SK-N-SH (cell line): ENCODE measurements around the gene ZNF514. TPM values are rescaled to one million over a fixed set of nuclear protein-coding genes. Genes with fewer than 3 reads are reported as not detected.

Source experiments
- CTCF ChIA-PET: fragments of 300-600, 350-600 bp; formaldehyde crosslinking; extraction: SDS; loops from one replicate; lab custom pipeline; 2021; lab: Yijun Ruan, JAX
- POLR2A ChIA-PET: fragments of 350-600 bp; sonication (Branson Sonifier 250); formaldehyde crosslinking; extraction: SDS; loops from one replicate; lab custom pipeline; 2020; ENCODE audit warnings: antibody characterized with exemption, inconsistent platforms; lab: Yijun Ruan, JAX
- DNase-seq: peaks from one replicate; pipeline ENCODE4 v3.0.0; 2012
- H2AFZ ChIP-seq: fragments of 200-600 bp; sonication (generic); 2 replicates; pipeline ENCODE4 v1.8.1; 2016; ENCODE audit warnings: antibody characterized with exemption, mild to moderate bottlenecking, low read depth
- H3F3A ChIP-seq: fragments of 200-600 bp; sonication (generic); replicated peaks from 2 replicates; pipeline ENCODE3; 2016; ENCODE audit warnings: antibody characterized with exemption, mild to moderate bottlenecking; ENCODE audit not compliant: insufficient read depth
- H3K27ac ChIP-seq, 2 experiments: fragments of 200-500 bp in 1 of 2; fragments of 200-600 bp in 1 of 2; sonication (Bioruptor generic) in 1 of 2; sonication (generic), shearing (Covaris generic) in 1 of 2; 2 replicates each; pipeline versions ENCODE4 v1.5.1 to v1.6.1; 2014 to 2016; ENCODE audit warnings: low read depth in 2 of 2, inconsistent platforms in 1 of 2, low read length in 1 of 2, mild to moderate bottlenecking in 1 of 2, mixed read lengths in 1 of 2
- H3K27me3 ChIP-seq: fragments of 200-600 bp; sonication (generic), shearing (Covaris generic); 2 replicates; pipeline ENCODE4 v1.6.1; 2016; ENCODE audit warnings: mixed run types; ENCODE audit not compliant: insufficient read depth
- H3K36me3 ChIP-seq, 2 experiments: fragments of 200-500 bp in 1 of 2; fragments of 200-600 bp in 1 of 2; sonication (Bioruptor generic) in 1 of 2; sonication (generic) in 1 of 2; replicated peaks in 1 of 2; 2 replicates each; pipeline versions ENCODE3 to v1.5.1; 2014 to 2016; ENCODE audit warnings: low read length in 1 of 2, mild to moderate bottlenecking in 1 of 2; ENCODE audit not compliant: insufficient read depth in 2 of 2, control insufficient read depth in 1 of 2
- H3K4me1 ChIP-seq, 2 experiments: fragments of 200-500 bp in 1 of 2; fragments of 200-600 bp in 1 of 2; sonication (Bioruptor generic) in 1 of 2; sonication (generic), shearing (Covaris generic) in 1 of 2; 2 replicates each; pipeline versions ENCODE4 v1.5.1 to v1.6.1; 2014 to 2016; ENCODE audit warnings: low read depth in 1 of 2, low read length in 1 of 2, mixed run types in 1 of 2; ENCODE audit not compliant: insufficient read depth in 2 of 2, control insufficient read depth in 1 of 2
- H3K4me2 ChIP-seq: fragments of 200-600 bp; sonication (generic), shearing (Covaris generic); 2 replicates; pipeline ENCODE4 v1.6.1; 2017; ENCODE audit warnings: mixed run types
- H3K4me3 ChIP-seq, 2 experiments: fragments of 200-500 bp in 1 of 2; fragments of 200-600 bp in 1 of 2; sonication (Bioruptor generic) in 1 of 2; sonication (generic), shearing (Covaris generic) in 1 of 2; 2 replicates each; pipeline versions ENCODE4 v1.5.1 to v1.8.1; 2014 to 2016; ENCODE audit warnings: low read depth in 2 of 2, inconsistent platforms in 1 of 2, low read length in 1 of 2, mild to moderate bottlenecking in 1 of 2, mixed read lengths in 1 of 2, moderate library complexity in 1 of 2
- H3K79me2 ChIP-seq: fragments of 200-600 bp; sonication (generic); 2 replicates; pipeline ENCODE4 v1.8.1; 2017; ENCODE audit warnings: mild to moderate bottlenecking; ENCODE audit not compliant: insufficient read depth
- H3K9ac ChIP-seq: fragments of 200-600 bp; sonication (generic); 2 replicates; pipeline ENCODE4 v1.6.1; 2017; ENCODE audit warnings: mixed run types
- H3K9me2 ChIP-seq: fragments of 200-600 bp; sonication (generic); 2 replicates; pipeline ENCODE4 v1.6.1; 2017; ENCODE audit warnings: mixed run types
- H3K9me3 ChIP-seq: fragments of 200-600 bp; sonication (generic); 2 replicates; pipeline ENCODE4 v1.6.1; 2017; ENCODE audit warnings: mixed run types, mild to moderate bottlenecking, moderate library complexity
- H4K20me1 ChIP-seq: fragments of 200-600 bp; sonication (generic); 2 replicates; pipeline ENCODE4 v1.6.1; 2017; ENCODE audit warnings: mild to moderate bottlenecking, mixed run types; ENCODE audit not compliant: insufficient read depth
- FOSL2 ChIP-seq: IDR thresholded peaks from 2 replicates; pipeline ENCODE4 v1.4.0; 2012; ENCODE audit warnings: low read depth, mild to moderate bottlenecking, moderate library complexity, borderline replicate concordance
- FOXJ3 ChIP-seq: sonication (generic); formaldehyde crosslinking; IDR thresholded peaks from 2 replicates; pipeline ENCODE4 v1.5.1; 2020; ENCODE audit warnings: mild to moderate bottlenecking, missing genetic modification reagents
- GATA2 ChIP-seq: sonication (generic); formaldehyde crosslinking; IDR thresholded peaks from 2 replicates; pipeline ENCODE4 v1.5.0; 2020; ENCODE audit warnings: mild to moderate bottlenecking, missing genetic modification reagents
- IRF3 ChIP-seq: fragments of 150-350 bp; IDR thresholded peaks from 2 replicates; pipeline ENCODE4 v1.6.1; 2016; ENCODE audit warnings: mild to moderate bottlenecking, low read depth, low read length
- JUND ChIP-seq: IDR thresholded peaks from 2 replicates; pipeline ENCODE4 v1.4.0; 2012
- MXI1 ChIP-seq: IDR thresholded peaks from 2 replicates; pipeline ENCODE4 v1.6.1; 2012; ENCODE audit warnings: mild to moderate bottlenecking, low read depth, low read length, improper control_type of control experiment
- REST ChIP-seq: IDR thresholded peaks from 2 replicates; pipeline ENCODE4 v1.6.1; 2012; ENCODE audit warnings: mild to moderate bottlenecking, low read depth, low read length, moderate library complexity
- RXRA ChIP-seq: IDR thresholded peaks from 2 replicates; pipeline ENCODE4 v1.4.0; 2012; ENCODE audit warnings: low read depth, mild to moderate bottlenecking, borderline replicate concordance
- SMC3 ChIP-seq: IDR thresholded peaks from 2 replicates; pipeline ENCODE4 v1.6.1; 2012; ENCODE audit warnings: low read depth, low read length, improper control_type of control experiment
- WGBS: methylation state at CpG from one replicate; pipeline ENCODE4 v1.1.6; 2017; ENCODE audit warnings: low lambda C conversion rate; 5-methylcytosine and 5-hydroxymethylcytosine counted together
- polyA plus RNA-seq, 3 experiments: library from polyadenylated mRNA; depleted of rRNA; stranded (reverse); fragments of >200 nt; gene quantifications; 2 replicates each; pipeline ENCODE4 v1.2.3, GENCODE V29; 2012
- TF ChIP-seq, protein P1 (sequence below): IDR thresholded peaks from 2 replicates; pipeline ENCODE4 v1.4.0; 2012; ENCODE audit warnings: low read depth

Gene ZNF514
- polyA plus RNA-seq, 1 of the 3 experiments (the other 2 are of a cell fraction), result 9.0 TPM

GRCh38 chr2:95158891-95159619 lies 593 bp downstream of the ZNF514 start:
- Histone ChIP-seq H4K20me1 (no peaks in the 10 kb centered on the region), H3K9me2 (no peaks in the 10 kb centered on the region), H3K27ac (peak overlapping the region in 1 of 2 experiments; percentile 80; a peak in 2 of 4 replicates), H3K79me2 (peaks cover 4% of the 10 kb centered on the region; the same call in 1 of the 2 replicates), H3K4me1 (peaks cover 0 to 19% of the 10 kb centered on the region in 2 experiments; a peak in 1 of 4 replicates), H3K27me3 (no peaks in the 10 kb centered on the region), H3K4me2 (peak overlapping the region; percentile 93), H2AFZ (peak overlapping the region; percentile 84), H3K4me3 (peak overlapping the region; percentile 74 to 79), H3K36me3 (peaks cover 30 to 43% of the 10 kb centered on the region in 2 experiments)
- peak; percentile 84 for DNase-seq
- 0% methylated on average over 9 of the region's 58 CpGs for WGBS
- ChIA-PET CTCF (interaction anchor here (1.1 to 1.9 kb wide), 3 partner anchors 24 to 137 kb away, joined by 3 to 4 read pairs (median 4); no protein-coding TSS in a partner anchor), POLR2A (interaction anchor here (2.6 kb wide), 1 partner anchor 37 kb away, joined by 8 read pairs; the partner anchor contains the start of gene MRPS5)
- TF ChIP-seq REST (no peak), IRF3 (no peak), RXRA (no peak), JUND (no peak), FOXJ3 (peak; percentile 17; the same call in 1 of the 2 replicates), SMC3 (no peak), MXI1 (peak; percentile 60; the same call in 1 of the 2 replicates), FOSL2 (no peak), GATA2 (no peak)
- TF ChIP-seq, protein P1, sequence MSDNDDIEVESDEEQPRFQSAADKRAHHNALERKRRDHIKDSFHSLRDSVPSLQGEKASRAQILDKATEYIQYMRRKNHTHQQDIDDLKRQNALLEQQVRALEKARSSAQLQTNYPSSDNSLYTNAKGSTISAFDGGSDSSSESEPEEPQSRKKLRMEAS, result peak; percentile 74; the same call in 1 of the 2 replicates
- TF ChIP-seq, all 33 proteins: peak for 3
- H3K9ac ChIP-seq, result peak overlapping the region; percentile 80
- H3K9me3 ChIP-seq, result no peaks in the 10 kb centered on the region
- peaks cover 14% of the 10 kb centered on the region for H3F3A ChIP-seq
